Gastrocnemius medialis (tissue), 4 donors: ENCODE results near the gene SHANK2.

Experiments used
- POLR2A ChIP-seq, 2 donors: fragments of 450-650 bp; IDR thresholded peaks; one replicate each; pipeline ENCODE4 v1.6.1; 2017; ENCODE audit warnings: antibody characterized with exemption in 2 of 2, mild to moderate bottlenecking in 2 of 2, moderate library complexity in 2 of 2
- TF ChIP-seq, protein P1 (sequence below), 5 experiments: fragments of 450-650 bp in 3 of 5; fragments of 200-600 bp in 2 of 5; sonication (generic) in 2 of 5; IDR thresholded peaks in 4 of 5; conservative IDR thresholded peaks in 1 of 5; 1 replicate in 4 of 5; 2 replicates in 1 of 5; pipeline ENCODE4 v1.5.1; 2016 to 2019; ENCODE audit warnings: antibody characterized with exemption in 5 of 5, mild to moderate bottlenecking in 3 of 5, moderate library complexity in 3 of 5

DNA sequence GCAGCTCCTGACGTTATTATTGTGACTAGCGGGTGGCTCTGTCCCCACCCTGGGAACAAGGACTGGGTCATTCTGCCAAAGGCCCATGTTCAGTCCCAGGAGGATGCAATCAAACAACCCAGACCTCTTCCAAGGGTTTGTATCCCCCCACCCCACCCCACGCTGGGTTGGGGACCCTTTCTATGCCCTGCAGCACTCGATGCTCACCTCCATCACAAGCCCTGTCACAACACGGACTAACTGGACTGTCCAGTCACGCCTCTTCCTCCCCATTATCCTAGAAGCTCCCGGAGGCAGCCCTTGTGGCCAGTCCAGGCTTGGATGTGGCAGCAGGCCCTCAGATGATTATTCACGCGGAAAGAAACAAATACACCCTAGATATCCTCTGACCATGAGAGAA is 3.7 kb downstream of the SHANK2 start:
- no peak for TF ChIP-seq POLR2A (IDR thresholded peaks at IDR 0.05)
- TF ChIP-seq, protein P1, sequence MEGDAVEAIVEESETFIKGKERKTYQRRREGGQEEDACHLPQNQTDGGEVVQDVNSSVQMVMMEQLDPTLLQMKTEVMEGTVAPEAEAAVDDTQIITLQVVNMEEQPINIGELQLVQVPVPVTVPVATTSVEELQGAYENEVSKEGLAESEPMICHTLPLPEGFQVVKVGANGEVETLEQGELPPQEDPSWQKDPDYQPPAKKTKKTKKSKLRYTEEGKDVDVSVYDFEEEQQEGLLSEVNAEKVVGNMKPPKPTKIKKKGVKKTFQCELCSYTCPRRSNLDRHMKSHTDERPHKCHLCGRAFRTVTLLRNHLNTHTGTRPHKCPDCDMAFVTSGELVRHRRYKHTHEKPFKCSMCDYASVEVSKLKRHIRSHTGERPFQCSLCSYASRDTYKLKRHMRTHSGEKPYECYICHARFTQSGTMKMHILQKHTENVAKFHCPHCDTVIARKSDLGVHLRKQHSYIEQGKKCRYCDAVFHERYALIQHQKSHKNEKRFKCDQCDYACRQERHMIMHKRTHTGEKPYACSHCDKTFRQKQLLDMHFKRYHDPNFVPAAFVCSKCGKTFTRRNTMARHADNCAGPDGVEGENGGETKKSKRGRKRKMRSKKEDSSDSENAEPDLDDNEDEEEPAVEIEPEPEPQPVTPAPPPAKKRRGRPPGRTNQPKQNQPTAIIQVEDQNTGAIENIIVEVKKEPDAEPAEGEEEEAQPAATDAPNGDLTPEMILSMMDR (IDR thresholded peaks at IDR 0.05 in 4 of 5, conservative IDR thresholded peaks at IDR 0.05 in 1 of 5): no peak
